Measurements from ENCODE around the gene MPEG1. TPM values are rescaled to one million over a fixed set of nuclear protein-coding genes. Genes with fewer than 3 reads are reported as not detected.

The MPEG1 gene
- total RNA-seq, 1 donor from 2014 or later: not detected

DNA sequence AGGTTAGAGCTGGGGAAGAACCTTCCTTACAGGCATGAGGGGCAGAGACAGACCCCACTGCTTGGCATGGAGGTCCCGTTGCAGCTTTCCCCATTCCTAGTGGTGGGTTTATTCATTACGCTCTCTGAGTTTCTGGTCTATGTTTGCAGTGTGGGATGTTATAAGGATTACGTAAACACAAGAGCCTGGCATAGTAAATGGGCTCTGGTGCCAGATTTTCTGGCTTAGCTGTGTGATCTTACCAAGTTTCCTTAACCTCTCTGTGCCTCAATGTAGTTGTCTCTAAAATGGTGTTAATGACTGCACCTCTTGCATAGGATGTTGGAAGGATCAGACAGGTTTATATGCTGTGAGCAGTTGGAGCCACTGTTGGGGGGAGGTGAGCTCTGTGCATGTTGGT is 25.7 kb downstream of the MPEG1 start:
- TF ChIP-seq, protein P1, sequence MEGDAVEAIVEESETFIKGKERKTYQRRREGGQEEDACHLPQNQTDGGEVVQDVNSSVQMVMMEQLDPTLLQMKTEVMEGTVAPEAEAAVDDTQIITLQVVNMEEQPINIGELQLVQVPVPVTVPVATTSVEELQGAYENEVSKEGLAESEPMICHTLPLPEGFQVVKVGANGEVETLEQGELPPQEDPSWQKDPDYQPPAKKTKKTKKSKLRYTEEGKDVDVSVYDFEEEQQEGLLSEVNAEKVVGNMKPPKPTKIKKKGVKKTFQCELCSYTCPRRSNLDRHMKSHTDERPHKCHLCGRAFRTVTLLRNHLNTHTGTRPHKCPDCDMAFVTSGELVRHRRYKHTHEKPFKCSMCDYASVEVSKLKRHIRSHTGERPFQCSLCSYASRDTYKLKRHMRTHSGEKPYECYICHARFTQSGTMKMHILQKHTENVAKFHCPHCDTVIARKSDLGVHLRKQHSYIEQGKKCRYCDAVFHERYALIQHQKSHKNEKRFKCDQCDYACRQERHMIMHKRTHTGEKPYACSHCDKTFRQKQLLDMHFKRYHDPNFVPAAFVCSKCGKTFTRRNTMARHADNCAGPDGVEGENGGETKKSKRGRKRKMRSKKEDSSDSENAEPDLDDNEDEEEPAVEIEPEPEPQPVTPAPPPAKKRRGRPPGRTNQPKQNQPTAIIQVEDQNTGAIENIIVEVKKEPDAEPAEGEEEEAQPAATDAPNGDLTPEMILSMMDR (IDR thresholded peaks at IDR 0.05; ENCODE audit: unreplicated experiment): no peak
- no peak for DNase-seq (ENCODE audit: low spot score, unreplicated experiment)
- H3K9me3 Mint-ChIP-seq (ENCODE audit: low read depth): no peaks in the 10 kb centered on the region
- H3K36me3 Mint-ChIP-seq (ENCODE audit: insufficient read depth): peaks cover 49% of the 10 kb centered on the region
- H3K4me1 Mint-ChIP-seq (ENCODE audit: low read depth): peaks cover 37% of the 10 kb centered on the region
- no peaks in the 10 kb centered on the region for H3K27me3 Mint-ChIP-seq
- H3K4me3 Mint-ChIP-seq (ENCODE audit: low read depth): no peak overlapping the region
- peak overlapping the region; percentile 43 for H3K27ac Mint-ChIP-seq

DNA sequence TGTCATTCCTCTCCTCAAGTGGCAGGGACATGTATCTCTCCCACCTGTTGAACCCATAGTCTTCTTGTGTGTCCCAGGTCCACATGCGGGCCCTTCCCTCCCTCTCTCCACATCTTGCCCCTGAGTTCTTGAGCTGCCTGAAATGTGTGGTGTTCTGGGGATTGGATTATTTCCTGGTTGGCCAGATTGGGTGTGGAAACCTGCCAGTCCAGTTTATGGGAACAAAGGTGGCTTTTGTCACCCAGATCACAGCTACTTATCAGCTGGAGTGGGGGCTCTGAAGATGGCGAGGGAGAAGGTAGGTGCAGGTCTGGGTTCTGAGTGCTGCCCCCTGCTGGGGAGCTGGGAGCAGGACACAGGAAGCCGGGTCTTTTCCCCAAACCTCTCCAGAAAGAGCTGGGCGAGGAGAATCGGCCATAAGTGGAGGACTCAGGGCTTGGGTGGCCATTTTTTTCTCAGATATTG is 26.6 kb downstream of the MPEG1 start:
- TF ChIP-seq, protein P1 (IDR thresholded peaks at IDR 0.05; ENCODE audit: unreplicated experiment): peak; percentile 94
- H3K36me3 Mint-ChIP-seq (ENCODE audit: insufficient read depth): peaks cover 55% of the 10 kb centered on the region
- DNase-seq (ENCODE audit: low spot score, unreplicated experiment): peak; percentile 78
- H3K9me3 Mint-ChIP-seq (ENCODE audit: low read depth): no peaks in the 10 kb centered on the region
- H3K4me3 Mint-ChIP-seq (ENCODE audit: low read depth): peak overlapping the region; percentile 71
- H3K27ac Mint-ChIP-seq: peak overlapping the region; percentile 97
- no peaks in the 10 kb centered on the region for H3K27me3 Mint-ChIP-seq
- peaks cover 37% of the 10 kb centered on the region for H3K4me1 Mint-ChIP-seq (ENCODE audit: low read depth)

DNA sequence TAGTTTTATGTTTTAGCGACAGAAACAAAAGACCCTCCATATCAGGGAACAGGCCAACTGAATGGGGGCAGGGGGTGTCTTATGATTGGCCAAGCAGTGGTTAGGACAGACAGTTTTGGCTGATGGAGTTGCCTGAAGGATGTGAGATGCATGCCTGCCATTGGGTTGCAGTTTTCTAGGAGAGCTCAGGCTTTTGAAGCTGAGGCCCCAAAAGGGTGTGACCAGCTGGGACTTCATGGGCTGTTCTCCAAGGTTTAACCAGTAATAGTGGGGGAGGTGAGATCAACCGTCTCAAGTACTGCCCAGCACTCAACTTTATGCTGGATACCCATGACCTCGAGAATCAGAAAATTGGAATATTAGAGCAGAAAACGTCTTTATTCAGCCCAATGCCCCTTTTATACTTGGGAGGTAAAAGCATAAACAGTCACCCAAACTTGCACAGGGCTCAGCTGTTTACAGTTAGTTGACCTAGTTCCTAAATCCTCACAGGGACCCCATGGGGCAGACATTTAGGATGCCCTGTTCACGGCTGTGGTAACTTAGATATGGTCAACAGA is 27.3 kb downstream of the MPEG1 start:
- H3K27ac Mint-ChIP-seq: peak overlapping the region; percentile 97
- H3K9me3 Mint-ChIP-seq (ENCODE audit: low read depth): no peaks in the 10 kb centered on the region
- DNase-seq (ENCODE audit: low spot score, unreplicated experiment): no peak
- peak overlapping the region; percentile 71 for H3K4me3 Mint-ChIP-seq (ENCODE audit: low read depth)
- peaks cover 41% of the 10 kb centered on the region for H3K4me1 Mint-ChIP-seq (ENCODE audit: low read depth)
- peaks cover 51% of the 10 kb centered on the region for H3K36me3 Mint-ChIP-seq (ENCODE audit: insufficient read depth)
- H3K27me3 Mint-ChIP-seq: no peaks in the 10 kb centered on the region
- TF ChIP-seq, protein P1 (IDR thresholded peaks at IDR 0.05; ENCODE audit: unreplicated experiment): no peak

DNA sequence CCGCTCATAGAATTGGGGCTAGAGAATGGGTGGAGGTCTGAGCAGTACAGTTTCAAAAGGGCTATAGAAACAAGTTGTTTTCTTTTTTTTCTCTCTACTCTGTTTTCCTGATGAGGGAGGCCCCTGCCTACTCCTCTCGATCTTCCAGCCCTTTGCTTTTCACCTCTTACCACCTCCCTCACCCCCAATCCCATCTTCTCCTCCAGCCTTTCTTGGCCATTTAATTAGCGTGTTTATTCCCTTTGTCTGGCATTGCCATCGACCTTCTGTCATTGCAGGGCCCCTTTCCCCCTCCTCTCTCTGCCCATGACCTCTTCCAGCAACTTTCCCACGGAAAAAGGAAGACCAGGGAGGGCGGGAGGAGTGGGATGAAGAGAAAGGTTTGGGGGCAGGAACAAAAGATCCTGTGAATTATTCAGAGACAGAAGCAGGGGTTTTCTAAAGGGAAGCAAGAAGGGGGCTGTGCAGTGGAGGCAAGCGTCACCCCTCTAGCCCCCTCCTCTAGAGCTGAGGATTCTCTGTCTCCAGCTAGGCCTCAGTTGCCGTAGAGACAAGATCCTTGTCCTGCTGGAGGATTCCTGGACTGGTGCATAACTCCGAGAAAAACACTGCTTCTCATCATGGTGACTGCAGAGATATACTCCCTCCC is 27.9 kb downstream of the MPEG1 start:
- Mint-ChIP-seq H3K9me3 (ENCODE audit: low read depth) (no peaks in the 10 kb centered on the region), H3K4me3 (ENCODE audit: low read depth) (peak overlapping the region; percentile 71), H3K27me3 (no peaks in the 10 kb centered on the region), H3K4me1 (ENCODE audit: low read depth) (peaks cover 44% of the 10 kb centered on the region), H3K27ac (peak overlapping the region; percentile 97), H3K36me3 (ENCODE audit: insufficient read depth) (peaks cover 46% of the 10 kb centered on the region)
- no peak for DNase-seq (ENCODE audit: low spot score, unreplicated experiment)
- TF ChIP-seq, protein P1 (IDR thresholded peaks at IDR 0.05; ENCODE audit: unreplicated experiment): no peak

DNA sequence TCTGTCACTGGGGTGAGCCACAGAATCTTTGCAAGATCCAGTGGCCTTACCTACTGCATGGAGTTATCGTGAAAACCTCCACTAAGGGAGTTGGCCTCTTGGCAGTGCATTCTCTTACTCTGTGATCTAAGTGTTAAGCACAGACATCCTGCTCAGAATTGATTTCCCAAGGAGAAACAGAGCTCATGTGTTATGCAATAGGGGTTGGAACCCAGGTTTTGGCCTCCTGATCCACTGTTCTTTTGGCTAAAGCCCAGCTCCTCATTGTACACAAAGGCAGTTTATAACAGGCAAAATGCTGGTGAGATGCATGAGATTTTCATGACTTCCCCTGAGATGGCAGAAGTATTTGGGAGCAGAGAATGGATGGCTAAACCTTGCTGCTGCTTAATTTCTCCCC is 29.0 kb downstream of the MPEG1 start:
- H3K36me3 Mint-ChIP-seq (ENCODE audit: insufficient read depth): peaks cover 46% of the 10 kb centered on the region
- peaks cover 2% of the 10 kb centered on the region for H3K9me3 Mint-ChIP-seq (ENCODE audit: low read depth)
- H3K27me3 Mint-ChIP-seq: no peaks in the 10 kb centered on the region
- peaks cover 45% of the 10 kb centered on the region for H3K4me1 Mint-ChIP-seq (ENCODE audit: low read depth)
- TF ChIP-seq, protein P1 (IDR thresholded peaks at IDR 0.05; ENCODE audit: unreplicated experiment): no peak
- H3K27ac Mint-ChIP-seq: peak overlapping the region; percentile 62
- no peak for DNase-seq (ENCODE audit: low spot score, unreplicated experiment)
- H3K4me3 Mint-ChIP-seq (ENCODE audit: low read depth): no peak overlapping the region

Data from progenitor cell of endocrine pancreas (in vitro differentiated cells).